Activated CD4-positive, alpha-beta memory T cell treated with anti-CD3 and anti-CD28 coated beads for 36 hours (primary cell): ENCODE data around the gene ASB13. TPM values are rescaled to one million over a fixed set of nuclear protein-coding genes. Genes with fewer than 3 reads are reported as not detected.

Experiments used
- CTCF ChIA-PET: fragments of 350-600 bp; sonication (Branson Sonifier 250); formaldehyde crosslinking; loops from one replicate; lab custom pipeline; 2021; ENCODE audit warnings: antibody characterized with exemption, inconsistent platforms; lab: Charles Lee
- POLR2A ChIA-PET: fragments of 350-600 bp; sonication (Branson Sonifier 250); formaldehyde crosslinking; loops from one replicate; lab custom pipeline; 2021; ENCODE audit warnings: antibody characterized with exemption; lab: Charles Lee
- DNase-seq: peaks from one replicate; pipeline ENCODE4 v3.0.0-alpha.2; 2020
- H3K27ac Mint-ChIP-seq: one replicate; pipeline ENCODE4 v1.8.0; 2021; ENCODE audit warnings: mixed read lengths
- H3K27me3 Mint-ChIP-seq: one replicate; pipeline ENCODE4 v1.8.0; 2021; ENCODE audit warnings: mixed read lengths
- H3K36me3 Mint-ChIP-seq: one replicate; pipeline ENCODE4 v1.8.0; 2021; ENCODE audit warnings: mixed read lengths
- H3K4me1 Mint-ChIP-seq: one replicate; pipeline ENCODE4 v1.8.0; 2021; ENCODE audit warnings: low read depth, mixed read lengths
- H3K4me3 Mint-ChIP-seq: one replicate; pipeline ENCODE4 v1.8.0; 2021; ENCODE audit warnings: mild to moderate bottlenecking, mixed read lengths
- H3K9me3 Mint-ChIP-seq: one replicate; pipeline ENCODE4 v1.8.0; 2021; ENCODE audit warnings: mixed read lengths
- intact Hi-C: fragments of 100-400 bp; cut with micrococcal nuclease; formaldehyde crosslinking; loops from one replicate; pipeline ENCODE4 v1.15.1; 2023
- total RNA-seq, 2 experiments: library from RNA; stranded (reverse); gene quantifications; one replicate each; pipeline ENCODE4 v1.2.3, GENCODE V29; 2021

Gene ASB13, protein sequence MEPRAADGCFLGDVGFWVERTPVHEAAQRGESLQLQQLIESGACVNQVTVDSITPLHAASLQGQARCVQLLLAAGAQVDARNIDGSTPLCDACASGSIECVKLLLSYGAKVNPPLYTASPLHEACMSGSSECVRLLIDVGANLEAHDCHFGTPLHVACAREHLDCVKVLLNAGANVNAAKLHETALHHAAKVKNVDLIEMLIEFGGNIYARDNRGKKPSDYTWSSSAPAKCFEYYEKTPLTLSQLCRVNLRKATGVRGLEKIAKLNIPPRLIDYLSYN
- 10 to 100 TPM; 12.1 to 12.5 TPM for total RNA-seq

DNA sequence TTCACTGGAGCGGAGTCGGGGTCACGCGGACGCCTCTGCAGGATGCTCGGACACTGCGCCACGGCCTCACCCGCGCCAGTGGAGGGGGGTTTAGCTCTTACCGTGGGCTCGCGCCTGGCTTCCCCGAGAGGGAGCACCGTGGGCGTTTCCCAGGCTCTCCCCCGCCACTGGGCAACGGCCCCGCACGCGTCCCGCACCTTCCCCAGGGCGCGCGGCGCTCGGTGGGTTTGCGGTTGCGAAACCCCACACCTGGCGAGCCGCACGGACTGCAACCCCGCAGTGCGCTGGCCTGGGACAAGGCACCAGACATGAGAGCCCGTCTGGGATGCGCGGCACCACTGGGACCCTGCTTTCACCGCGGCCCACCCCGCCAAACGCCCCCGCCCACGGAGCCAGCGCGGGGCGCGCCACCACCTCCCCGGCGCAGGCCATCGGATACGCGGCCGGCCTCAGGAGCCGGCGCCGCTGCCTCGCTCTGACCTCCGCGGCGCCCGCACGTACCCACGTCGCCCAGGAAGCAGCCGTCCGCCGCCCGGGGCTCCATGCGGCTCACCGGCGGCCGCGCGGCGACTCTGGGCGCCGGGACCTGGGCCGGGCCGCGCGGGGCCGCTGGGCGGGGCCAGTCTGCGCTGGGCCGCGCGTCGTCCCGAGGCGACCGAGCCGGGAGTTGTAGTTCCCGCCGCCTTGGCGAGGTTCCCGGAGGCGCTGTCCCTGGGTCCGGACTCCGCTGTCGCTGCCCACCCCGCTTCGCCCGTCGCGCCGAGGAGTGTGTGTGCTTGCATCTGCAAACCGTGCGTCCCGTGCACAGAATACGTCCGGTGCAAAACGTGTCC, at the start of gene ASB13:
Gene ASB13, minus strand, starts transcription at position 588 of the 833 bp plus-strand sequence. Its CDS starts 44 bp downstream, at position 544.
- DNase-seq: peak; percentile 60
- H3K27ac Mint-ChIP-seq: peak within 1 kb of the TSS; percentile 57
- CTCF ChIA-PET: interaction anchor here (1.7 kb wide), 1 partner anchor 37 kb away, joined by 7 read pairs; no protein-coding TSS in a partner anchor

DNA sequence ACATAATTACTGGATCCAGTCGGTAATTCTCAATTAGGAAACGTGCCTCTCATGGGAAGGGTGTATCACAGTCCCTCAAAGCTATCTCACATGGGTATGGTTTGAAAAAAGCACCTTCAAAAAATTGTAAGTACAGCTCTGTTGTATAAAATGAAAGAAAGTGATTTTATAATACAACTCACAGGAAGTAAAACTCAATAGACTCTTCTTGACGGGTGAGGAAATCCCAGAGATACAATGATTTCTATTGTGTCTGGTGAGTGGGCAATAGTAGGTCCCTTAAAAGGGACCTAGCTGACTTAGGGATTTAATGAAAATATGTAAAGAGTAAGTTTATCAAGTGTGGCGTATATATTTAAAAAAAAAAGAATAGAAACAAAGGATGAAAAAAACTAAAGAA, 45.2 kb upstream of the ASB13 start:
- H3K36me3 Mint-ChIP-seq: no peaks in the 10 kb centered on the region
- H3K27me3 Mint-ChIP-seq: no peaks in the 10 kb centered on the region
- intact Hi-C loops: loop anchor here (2.0 kb wide), 2 partner anchors 19 to 27 kb away; partner anchors contain the start of gene TASOR2
- H3K9me3 Mint-ChIP-seq: no peaks in the 10 kb centered on the region
- peak overlapping the region; percentile 47 for H3K4me3 Mint-ChIP-seq
- DNase-seq: no peak
- POLR2A ChIA-PET: interaction anchor here (0.7 kb wide), 1 partner anchor 177 kb away, joined by 3 read pairs; no protein-coding TSS in a partner anchor
- H3K4me1 Mint-ChIP-seq: peaks cover 53% of the 10 kb centered on the region
- H3K27ac Mint-ChIP-seq: no peak overlapping the region
- CTCF ChIA-PET: interaction anchor here (0.8 to 1.4 kb wide), 2 partner anchors 62 to 82 kb away, joined by 3 read pairs; no protein-coding TSS in a partner anchor

More for the DNA sequence above, at the start of gene ASB13:
- H3K4me1 Mint-ChIP-seq: peaks cover 18% of the 10 kb centered on the region
- intact Hi-C loops: loop anchor here (2.0 kb wide), 2 partner anchors 19 to 37 kb away; partner anchors contain the start of gene TASOR2
- no peaks in the 10 kb centered on the region for H3K9me3 Mint-ChIP-seq
- peak within 1 kb of the TSS; percentile 84 for H3K4me3 Mint-ChIP-seq
- no peaks in the 10 kb centered on the region for H3K27me3 Mint-ChIP-seq
- POLR2A ChIA-PET: interaction anchor here (1.2 kb wide), 1 partner anchor 19 kb away, joined by 8 read pairs; no protein-coding TSS in a partner anchor
- no peaks in the 10 kb centered on the region for H3K36me3 Mint-ChIP-seq

DNA sequence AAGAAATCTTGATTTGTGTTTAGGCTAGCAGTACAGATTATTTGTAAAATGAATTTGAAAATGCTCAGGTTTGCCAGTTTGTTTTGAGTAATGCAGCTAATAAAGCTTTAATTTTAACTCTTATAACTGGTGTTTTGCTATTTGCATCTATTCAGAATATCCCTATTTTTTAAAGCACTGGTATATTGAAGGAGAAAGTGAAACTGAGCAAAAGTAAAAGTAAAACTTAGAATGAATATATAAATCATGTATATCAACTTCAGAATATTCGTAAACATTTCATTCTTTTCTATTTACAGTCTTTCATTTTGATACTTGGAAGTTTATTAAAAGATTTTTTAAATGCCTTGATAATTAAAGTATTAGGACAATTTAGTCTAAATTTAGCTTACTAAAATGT, 44.5 kb upstream of the ASB13 start:
- ChIA-PET CTCF (interaction anchor here (0.7 to 1.3 kb wide), 3 partner anchors 22 to 267 kb away, joined by 3 to 7 read pairs (median 3); no protein-coding TSS in a partner anchor), POLR2A (no interaction called here)
- intact Hi-C loops: loop anchor here (2.0 kb wide), 2 partner anchors 20 to 26 kb away; partner anchors contain the start of gene TASOR2
- Mint-ChIP-seq H3K36me3 (no peaks in the 10 kb centered on the region), H3K4me3 (no peak overlapping the region), H3K27ac (no peak overlapping the region), H3K4me1 (peaks cover 58% of the 10 kb centered on the region), H3K27me3 (no peaks in the 10 kb centered on the region), H3K9me3 (no peaks in the 10 kb centered on the region)
- DNase-seq: no peak

DNA sequence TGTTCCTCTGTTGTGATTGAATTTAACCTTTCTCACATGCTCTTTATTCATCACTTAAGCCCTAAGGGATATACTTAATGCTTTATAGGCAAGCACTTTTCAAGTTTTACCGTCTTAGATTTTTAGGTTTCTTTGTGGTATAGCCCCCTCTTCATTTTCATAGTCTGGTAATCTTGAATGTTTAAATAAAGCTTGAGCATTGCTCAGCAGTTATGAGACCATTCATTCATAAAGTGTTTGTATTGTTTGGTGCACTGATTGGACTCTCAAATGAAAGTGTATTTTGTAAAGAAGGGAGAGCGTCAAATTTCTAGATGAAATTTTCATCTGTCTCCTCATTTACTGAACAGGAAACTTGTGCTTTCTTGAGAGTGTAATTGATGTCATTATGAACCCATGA, 43.5 kb upstream of the ASB13 start:
- POLR2A ChIA-PET: no interaction called here
- H3K4me3 Mint-ChIP-seq: no peak overlapping the region
- H3K4me1 Mint-ChIP-seq: peaks cover 64% of the 10 kb centered on the region

DNA sequence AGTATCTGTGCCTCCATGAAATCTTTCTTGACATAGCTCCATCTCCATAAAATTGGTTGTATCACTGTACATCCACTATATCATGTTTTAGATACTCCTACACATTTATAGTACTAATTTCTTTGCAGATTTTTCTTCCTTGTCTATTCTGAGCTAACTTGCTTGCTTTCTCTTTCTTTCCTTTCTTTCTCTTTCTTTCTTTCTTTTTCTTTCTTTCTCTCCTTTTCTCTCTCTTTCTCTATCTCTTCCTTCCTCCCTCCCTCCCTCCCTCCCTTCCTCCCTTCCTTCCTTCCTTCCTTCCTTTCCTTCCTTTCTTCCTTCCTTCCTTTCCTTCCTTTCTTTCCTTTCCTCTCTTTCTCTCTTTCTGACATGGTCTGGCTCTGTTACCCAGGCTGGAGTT, 42.0 kb upstream of the ASB13 start:
- CTCF ChIA-PET: no interaction called here
- POLR2A ChIA-PET: no interaction called here
- no peak overlapping the region for H3K27ac Mint-ChIP-seq

More for the DNA sequence above, 43.5 kb upstream of the ASB13 start:
- Mint-ChIP-seq H3K27ac (no peak overlapping the region), H3K27me3 (no peaks in the 10 kb centered on the region), H3K36me3 (no peaks in the 10 kb centered on the region), H3K9me3 (no peaks in the 10 kb centered on the region)
- CTCF ChIA-PET: interaction anchor here (0.8 to 1.3 kb wide), 3 partner anchors 21 to 80 kb away, joined by 3 to 7 read pairs (median 3); no protein-coding TSS in a partner anchor
- DNase-seq: no peak
- intact Hi-C loops: loop anchor here (2.0 kb wide), 2 partner anchors 21 to 25 kb away; partner anchors contain the start of gene TASOR2

DNA sequence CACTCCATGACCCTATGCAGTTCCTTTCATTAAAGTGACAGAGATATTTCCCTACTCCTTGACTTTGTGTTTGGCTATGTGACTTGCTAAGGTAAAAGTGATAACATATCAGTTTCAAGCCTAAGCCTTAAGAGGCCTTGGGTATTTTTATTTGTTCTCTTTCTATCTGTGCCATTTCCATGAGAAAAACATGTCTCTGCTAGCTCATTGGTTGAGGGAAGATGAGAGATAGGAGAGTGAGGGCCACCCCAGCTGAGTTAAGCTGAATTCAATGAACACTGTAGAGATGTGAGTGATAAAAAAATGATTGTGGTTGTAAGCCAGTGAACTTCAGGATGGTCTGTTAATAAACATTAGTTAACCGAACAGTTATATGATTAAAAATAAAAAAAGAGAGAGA, 31.7 kb upstream of the ASB13 start:
- H3K4me3 Mint-ChIP-seq: no peak overlapping the region
- no peaks in the 10 kb centered on the region for H3K27me3 Mint-ChIP-seq
- H3K4me1 Mint-ChIP-seq: peaks cover 48% of the 10 kb centered on the region
- no peaks in the 10 kb centered on the region for H3K36me3 Mint-ChIP-seq
- CTCF ChIA-PET: no interaction called here
- DNase-seq: no peak
- H3K27ac Mint-ChIP-seq: no peak overlapping the region
- H3K9me3 Mint-ChIP-seq: no peaks in the 10 kb centered on the region
- intact Hi-C loops: no loop called here
- POLR2A ChIA-PET: no interaction called here

More for the DNA sequence above, 42.0 kb upstream of the ASB13 start:
- Mint-ChIP-seq H3K27me3 (no peaks in the 10 kb centered on the region), H3K9me3 (no peaks in the 10 kb centered on the region), H3K4me1 (peaks cover 67% of the 10 kb centered on the region), H3K4me3 (no peak overlapping the region), H3K36me3 (no peaks in the 10 kb centered on the region)
- intact Hi-C loops: no loop called here
- DNase-seq: no peak

DNA sequence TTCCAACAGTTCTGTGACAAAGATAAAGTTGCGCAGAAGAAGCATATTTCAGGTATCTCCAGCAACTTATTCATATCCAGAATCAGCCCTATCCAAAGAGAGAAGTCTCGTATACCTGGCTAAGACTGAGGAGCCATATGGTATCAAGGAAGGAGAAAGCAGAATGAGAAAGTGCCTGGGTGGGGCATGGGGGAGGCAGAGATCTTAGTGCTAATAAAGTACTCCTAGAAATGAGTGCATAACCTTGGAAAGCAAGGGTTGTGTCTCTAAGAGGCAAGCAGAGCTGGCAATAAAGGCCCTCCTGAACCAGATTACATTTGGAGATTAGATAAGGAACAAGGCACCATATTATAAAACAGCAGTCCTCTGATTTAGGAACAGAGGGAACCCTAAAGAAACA, 30.9 kb upstream of the ASB13 start:
- peaks cover 48% of the 10 kb centered on the region for H3K4me1 Mint-ChIP-seq
- ChIA-PET CTCF (no interaction called here), POLR2A (no interaction called here)
- H3K36me3 Mint-ChIP-seq: no peaks in the 10 kb centered on the region
- H3K9me3 Mint-ChIP-seq: no peaks in the 10 kb centered on the region
- intact Hi-C loops: no loop called here
- no peaks in the 10 kb centered on the region for H3K27me3 Mint-ChIP-seq
- H3K4me3 Mint-ChIP-seq: no peak overlapping the region
- H3K27ac Mint-ChIP-seq: no peak overlapping the region
- no peak for DNase-seq

DNA sequence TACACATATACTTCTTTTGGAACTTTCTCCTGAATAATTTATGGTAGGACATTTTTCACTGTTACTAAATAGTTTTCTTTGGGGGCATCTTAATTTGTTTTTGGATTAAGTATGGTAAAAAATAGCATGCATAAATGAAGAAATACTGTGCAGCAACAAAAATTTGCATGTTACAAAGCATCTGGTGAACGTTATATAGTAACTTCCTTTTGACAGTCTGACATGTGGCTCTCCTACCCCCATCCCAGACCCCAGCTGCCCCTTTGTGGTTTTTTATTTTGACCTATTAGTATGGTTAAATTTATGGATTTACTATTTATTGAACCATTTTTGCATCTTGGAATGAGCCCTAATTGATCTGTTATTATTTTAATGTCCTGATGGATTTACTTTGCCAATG, 28.2 kb upstream of the ASB13 start:
- no peak for DNase-seq
- intact Hi-C loops: no loop called here
- H3K9me3 Mint-ChIP-seq: no peaks in the 10 kb centered on the region
- H3K27ac Mint-ChIP-seq: no peak overlapping the region
- H3K4me1 Mint-ChIP-seq: peaks cover 61% of the 10 kb centered on the region
- ChIA-PET POLR2A (no interaction called here), CTCF (interaction anchor here (1.2 kb wide), 1 partner anchor 65 kb away, joined by 7 read pairs; no protein-coding TSS in a partner anchor)
- H3K4me3 Mint-ChIP-seq: no peak overlapping the region
- no peaks in the 10 kb centered on the region for H3K36me3 Mint-ChIP-seq
- H3K27me3 Mint-ChIP-seq: no peaks in the 10 kb centered on the region

DNA sequence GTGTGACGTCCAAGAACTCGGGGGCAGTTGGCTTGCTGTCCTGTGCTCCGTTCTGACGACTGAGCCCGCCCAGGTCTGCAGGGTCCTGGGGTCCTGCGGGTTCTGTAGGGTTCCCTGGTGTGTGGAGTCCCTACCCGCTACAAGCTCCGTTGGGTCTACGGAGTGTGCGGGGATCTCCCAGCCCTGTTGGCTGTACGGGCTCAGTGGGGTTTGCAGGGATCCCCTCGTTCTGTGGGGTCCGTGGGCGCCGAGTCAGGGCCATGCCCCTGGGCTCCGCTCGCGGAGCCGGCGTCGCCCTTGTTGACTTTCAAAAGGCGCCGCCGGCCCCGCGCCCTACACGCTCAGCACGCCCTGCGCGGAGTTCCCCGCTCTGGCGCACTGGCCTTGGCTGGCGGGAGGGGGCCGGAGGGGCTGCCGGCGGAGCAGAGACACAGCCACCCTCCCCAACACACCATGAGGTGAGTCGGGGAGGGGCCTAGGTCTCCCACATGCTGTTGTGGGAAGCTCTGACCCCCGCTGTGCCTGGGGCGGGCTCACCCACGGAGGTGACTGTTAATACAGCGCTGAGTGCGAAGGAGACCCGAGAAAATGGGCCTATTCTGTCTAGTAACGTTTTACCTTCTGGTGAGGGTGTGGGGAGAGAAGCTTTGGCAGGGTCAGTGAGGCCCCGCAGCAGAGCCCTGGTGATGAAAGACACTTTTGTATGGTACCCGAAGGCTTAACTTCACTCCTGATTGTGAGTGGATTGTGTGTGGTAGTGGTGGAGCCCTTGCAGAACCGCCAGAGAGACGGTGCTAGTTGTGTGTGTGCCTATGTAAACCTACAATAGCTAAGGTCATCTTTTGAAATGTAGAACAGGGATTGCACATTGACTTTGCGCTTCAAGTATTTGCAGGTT, 26.3 kb upstream of the ASB13 start:
- Mint-ChIP-seq H3K4me3 (peak overlapping the region; percentile 74), H3K9me3 (no peaks in the 10 kb centered on the region), H3K27ac (peak overlapping the region; percentile 75), H3K36me3 (peaks cover 1% of the 10 kb centered on the region), H3K27me3 (no peaks in the 10 kb centered on the region), H3K4me1 (peaks cover 66% of the 10 kb centered on the region)
- ChIA-PET CTCF (interaction anchor here (0.9 to 1.5 kb wide), 2 partner anchors 24 to 37 kb away, joined by 3 read pairs; no protein-coding TSS in a partner anchor), POLR2A (interaction anchor here (0.6 to 1.2 kb wide), 5 partner anchors 9 to 121 kb away, joined by 3 to 6 read pairs (median 3); partner anchors contain the start of genes GDI2 and TASOR2)
- intact Hi-C loops: no loop called here
- DNase-seq: peak; percentile 76

DNA sequence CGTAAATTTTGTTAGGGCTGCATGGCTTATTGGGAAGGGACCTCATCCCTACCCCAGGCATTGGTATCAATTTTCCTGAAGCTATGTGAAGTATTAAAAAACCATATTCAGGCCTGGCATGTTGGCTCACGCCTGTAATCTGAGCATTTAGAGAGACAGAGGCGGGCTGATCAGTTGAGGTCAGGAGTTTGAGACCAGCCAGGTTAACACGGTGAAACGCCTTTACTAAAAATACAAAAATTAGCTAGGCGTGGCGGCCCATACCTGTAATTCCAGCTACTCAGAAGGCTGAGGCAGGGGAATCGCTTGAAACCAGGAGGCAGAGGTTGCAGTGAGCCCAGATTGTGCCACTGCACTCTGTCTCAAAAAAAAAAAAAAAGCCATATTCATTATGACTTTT, 25.4 kb upstream of the ASB13 start:
- H3K9me3 Mint-ChIP-seq: no peaks in the 10 kb centered on the region
- peak overlapping the region; percentile 26 for H3K4me3 Mint-ChIP-seq
- no peak overlapping the region for H3K27ac Mint-ChIP-seq
- no peaks in the 10 kb centered on the region for H3K27me3 Mint-ChIP-seq
- ChIA-PET POLR2A (interaction anchor here (0.6 to 1.2 kb wide), 4 partner anchors 9 to 122 kb away, joined by 3 to 6 read pairs (median 4); partner anchors contain the start of gene GDI2), CTCF (interaction anchor here (0.6 to 1.5 kb wide), 2 partner anchors 25 to 61 kb away, joined by 3 read pairs; no protein-coding TSS in a partner anchor)
- intact Hi-C loops: no loop called here
- H3K36me3 Mint-ChIP-seq: peaks cover 1% of the 10 kb centered on the region
- peaks cover 65% of the 10 kb centered on the region for H3K4me1 Mint-ChIP-seq
- no peak for DNase-seq

DNA sequence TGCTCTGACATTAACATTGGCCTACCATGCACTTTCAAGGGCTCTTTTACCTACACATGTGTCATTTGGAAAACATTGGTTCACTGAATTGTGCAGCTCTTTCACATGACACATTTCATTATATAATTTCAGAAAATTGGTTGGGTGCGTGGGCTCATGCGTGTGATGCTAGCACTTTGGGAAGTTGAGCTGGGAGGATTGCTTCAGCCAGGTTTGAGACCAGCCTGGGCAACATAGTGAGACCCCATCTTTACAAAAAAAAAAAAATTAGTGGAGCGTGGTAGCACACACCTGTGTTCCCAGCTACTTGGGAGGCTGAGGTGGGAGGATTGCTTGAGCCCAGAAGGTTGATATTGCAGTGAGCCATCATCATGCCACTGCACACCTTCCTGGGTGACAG, 22.2 kb upstream of the ASB13 start:
- no peak for DNase-seq
- no peak overlapping the region for H3K27ac Mint-ChIP-seq
- ChIA-PET CTCF (interaction anchor here (1.1 to 1.7 kb wide), 2 partner anchors 22 to 65 kb away, joined by 3 to 4 read pairs; no protein-coding TSS in a partner anchor), POLR2A (no interaction called here)
- H3K4me1 Mint-ChIP-seq: peaks cover 61% of the 10 kb centered on the region
- no peaks in the 10 kb centered on the region for H3K27me3 Mint-ChIP-seq
- H3K9me3 Mint-ChIP-seq: no peaks in the 10 kb centered on the region
- intact Hi-C loops: loop anchor here (5.0 to 10.0 kb wide), 4 partner anchors 44 to 394 kb away; partner anchors contain the start of gene IL15RA
- no peak overlapping the region for H3K4me3 Mint-ChIP-seq
- H3K36me3 Mint-ChIP-seq: peaks cover 5% of the 10 kb centered on the region
